Jurkat, Clone E6-1 (cell line): Measurements from ENCODE around the gene PEX16.

ENCODE experiments used
- DNase-seq: peaks from one replicate; pipeline ENCODE4 v3.0.0-alpha.2; 2011; ENCODE audit warnings: low read depth, low spot score
- H3K4me3 ChIP-seq: 2 replicates; pipeline ENCODE4 v1.5.1; 2011; ENCODE audit warnings: mild to moderate bottlenecking, low read length, control low read depth, moderate library complexity

Gene PEX16

GRCh38 chr11:45885921-45886721, 31.6 kb downstream of the PEX16 start:
- H3K4me3 ChIP-seq: peak overlapping the region; percentile 30

GRCh38 chr11:45885274-45885920, 32.3 kb downstream of the PEX16 start, which contains the start of gene MAPK8IP1:
Gene MAPK8IP1, plus strand, starts transcription at chr11:45885651. Its CDS starts 170 bp downstream, at chr11:45885821.
- H3K4me3 ChIP-seq: peak within 1 kb of the TSS; percentile 30
- peak; percentile 37 for DNase-seq

More at GRCh38 chr11:45885921-45886721, 31.6 kb downstream of the PEX16 start:
- DNase-seq: no peak

DNA sequence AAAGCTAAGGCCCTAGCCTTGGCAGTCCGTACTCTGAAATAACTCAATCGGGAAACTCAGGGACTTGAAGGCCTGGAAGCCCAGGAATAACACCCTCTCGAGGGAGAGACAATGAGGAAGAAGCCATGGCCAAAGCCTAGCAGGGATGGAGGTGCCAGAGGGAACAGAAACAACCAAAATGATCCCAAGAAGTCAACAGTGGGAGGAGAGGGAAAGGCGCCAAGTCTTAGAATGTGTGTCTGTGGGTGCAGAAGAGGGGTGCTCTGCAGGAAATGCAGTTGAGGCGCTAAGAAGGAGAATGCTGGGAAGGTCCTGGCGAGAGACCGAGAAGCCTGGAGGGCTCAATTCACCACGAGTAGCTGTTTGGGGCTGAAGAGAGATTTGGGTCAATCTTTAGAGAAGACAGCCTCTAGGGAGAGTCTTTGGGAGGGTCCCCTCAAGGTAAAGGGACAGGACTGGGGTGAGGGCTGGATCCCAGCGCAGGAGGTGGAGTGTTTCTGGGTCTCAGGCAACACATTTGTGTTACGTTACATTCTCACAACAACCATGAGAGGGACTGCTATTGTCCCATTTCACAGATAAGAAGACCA, 33.0 kb downstream of the PEX16 start:
- H3K4me3 ChIP-seq: no peak overlapping the region
- DNase-seq: no peak

DNA sequence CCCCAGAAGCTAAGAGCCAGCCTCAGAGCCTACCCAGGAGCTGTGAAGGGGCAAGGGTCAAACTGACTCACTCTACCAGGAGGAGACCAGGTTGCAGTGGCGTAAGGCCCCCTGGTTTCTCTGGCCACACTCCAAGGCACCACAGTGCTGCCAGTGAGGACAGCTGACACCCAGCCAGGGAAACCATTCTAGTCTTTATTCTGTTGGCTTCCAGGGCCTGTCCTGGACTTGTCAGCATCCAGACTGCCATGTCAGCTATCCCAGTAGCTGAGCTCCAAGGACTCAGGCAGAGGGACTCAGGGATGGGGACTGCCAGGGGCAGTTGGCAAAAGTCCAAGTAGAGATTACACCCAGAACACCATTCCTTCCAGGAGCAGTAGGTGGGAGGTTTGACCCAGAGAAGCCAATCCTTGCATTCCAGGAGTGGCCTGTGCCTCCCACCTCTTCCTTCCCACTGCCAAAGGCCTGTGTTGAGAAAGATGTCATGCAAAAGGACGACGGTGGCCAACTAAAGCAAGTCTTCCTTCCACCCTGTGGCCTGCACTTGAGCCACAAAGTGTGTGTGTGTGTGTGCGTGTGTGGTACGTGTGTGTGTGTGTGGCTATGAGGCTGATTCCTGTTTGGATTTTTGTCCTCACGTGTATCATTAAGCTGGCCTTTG, 35.8 kb downstream of the PEX16 start:
- H3K4me3 ChIP-seq: no peak overlapping the region
- DNase-seq: no peak

- H3K4me3 ChIP-seq: no peak overlapping the region
- DNase-seq: no peak
These were observed 36.7 kb downstream of the PEX16 start for GRCh38 chr11:45880772-45881570.

DNA sequence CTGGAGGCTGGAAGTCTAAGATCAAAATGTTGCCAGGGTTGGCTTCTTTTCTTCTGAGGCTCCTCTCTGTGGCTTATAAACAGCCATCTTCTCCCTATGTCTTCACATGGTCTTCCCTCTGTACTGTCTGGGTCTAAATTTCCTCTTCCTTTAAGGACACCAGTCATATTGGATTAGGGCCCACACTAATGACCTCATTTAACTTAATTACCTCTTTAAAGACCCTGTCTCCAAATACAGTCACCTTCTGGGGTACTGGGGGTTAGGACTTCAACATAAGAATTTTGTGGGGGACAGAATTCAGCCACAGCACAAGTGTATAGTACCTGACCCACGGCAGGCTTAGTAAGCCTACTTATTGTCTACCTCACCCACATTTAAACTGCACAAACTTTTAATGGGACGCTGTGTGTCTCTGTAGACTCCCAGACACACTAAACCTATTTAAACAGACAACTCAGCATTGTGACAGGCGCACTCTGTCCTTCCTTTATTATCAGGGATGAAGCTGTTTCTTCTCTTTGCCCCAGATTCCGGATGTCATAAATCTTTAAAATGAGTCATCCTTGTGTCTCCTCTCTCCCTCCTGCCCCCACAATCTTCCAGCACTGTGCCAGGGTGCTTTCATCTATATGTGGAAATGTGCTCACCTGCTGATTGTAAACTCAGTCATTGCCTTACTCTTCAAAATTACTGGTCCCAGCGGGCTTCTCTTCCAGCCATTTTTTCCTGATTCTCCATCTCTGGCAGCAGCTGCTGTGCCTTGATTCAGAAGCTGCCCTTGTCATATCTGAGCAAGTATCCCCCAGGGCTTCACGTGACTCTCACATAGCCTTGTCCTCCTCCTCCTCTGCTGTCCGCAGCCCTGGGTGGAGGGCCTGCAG, 37.6 kb downstream of the PEX16 start:
- H3K4me3 ChIP-seq: no peak overlapping the region
- no peak for DNase-seq

DNA sequence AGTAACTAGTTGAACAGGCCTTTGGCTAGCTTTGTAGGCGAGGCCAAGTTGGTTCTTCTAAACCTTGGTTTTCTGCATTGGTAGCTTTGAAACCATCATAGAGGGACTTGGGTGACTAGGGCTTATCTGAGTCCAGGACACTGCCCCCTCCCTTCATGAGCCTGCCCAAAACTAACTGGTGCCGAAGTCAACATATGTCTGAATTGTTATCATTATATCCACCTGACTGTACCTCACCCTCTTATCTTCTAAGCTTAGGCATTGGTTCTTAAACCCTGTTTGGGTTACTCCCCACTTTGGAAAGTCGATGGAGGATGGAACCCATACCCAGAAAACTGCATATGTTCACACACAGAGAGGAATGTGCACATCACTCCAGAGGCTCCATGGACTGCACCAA, 39.8 kb downstream of the PEX16 start:
- DNase-seq: no peak
- H3K4me3 ChIP-seq: no peak overlapping the region

DNA sequence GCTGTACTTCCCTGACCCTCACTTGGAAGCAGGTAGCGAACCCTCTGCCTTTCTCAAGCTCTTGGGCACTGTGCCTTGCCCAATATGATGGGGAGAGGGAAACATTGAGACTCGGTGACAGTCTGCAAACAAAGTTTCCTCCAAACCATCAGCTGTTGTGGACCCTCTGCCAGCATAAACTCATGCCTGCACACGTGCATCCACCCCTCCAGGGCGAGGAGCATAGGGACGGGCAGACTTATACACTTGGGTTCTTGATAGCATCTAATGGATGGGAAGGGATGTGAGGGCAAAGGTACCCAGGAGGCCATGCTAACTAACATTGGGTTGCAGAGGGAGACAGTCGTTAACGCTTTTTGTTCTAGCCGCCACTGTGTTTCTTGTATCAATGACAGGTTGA, 40.5 kb downstream of the PEX16 start:
- no peak overlapping the region for H3K4me3 ChIP-seq
- DNase-seq: no peak

DNA sequence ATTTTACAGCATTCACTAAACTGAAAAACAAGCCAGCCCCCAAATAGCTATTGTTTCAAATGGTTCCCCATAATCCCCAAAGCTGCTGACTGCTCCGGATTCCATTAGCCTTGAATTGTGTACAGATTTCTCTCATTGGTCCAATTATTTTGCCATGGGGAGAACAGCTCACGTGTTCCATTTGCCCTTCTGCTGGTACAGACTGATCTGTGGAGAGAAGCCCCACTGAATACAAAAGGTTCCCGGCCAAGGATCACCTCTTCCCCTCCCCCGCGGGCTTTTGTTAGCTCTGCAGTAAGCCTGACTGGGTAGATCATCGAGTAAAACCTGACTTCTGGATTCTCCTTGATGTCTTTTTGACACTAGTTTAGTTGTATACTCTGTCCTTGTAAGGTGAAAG, 41.3 kb downstream of the PEX16 start:
- H3K4me3 ChIP-seq: no peak overlapping the region
- DNase-seq: no peak

- DNase-seq: peak; percentile 4
- H3K4me3 ChIP-seq: no peak overlapping the region
These were observed 44.9 kb downstream of the PEX16 start for GRCh38 chr11:45872651-45873356.

GRCh38 chr11:45871638-45872037, 46.0 kb downstream of the PEX16 start:
- DNase-seq: no peak

GRCh38 chr11:45870706-45871105, 47.0 kb downstream of the PEX16 start:
- no peak for DNase-seq

More at GRCh38 chr11:45871638-45872037, 46.0 kb downstream of the PEX16 start:
- no peak overlapping the region for H3K4me3 ChIP-seq

DNA sequence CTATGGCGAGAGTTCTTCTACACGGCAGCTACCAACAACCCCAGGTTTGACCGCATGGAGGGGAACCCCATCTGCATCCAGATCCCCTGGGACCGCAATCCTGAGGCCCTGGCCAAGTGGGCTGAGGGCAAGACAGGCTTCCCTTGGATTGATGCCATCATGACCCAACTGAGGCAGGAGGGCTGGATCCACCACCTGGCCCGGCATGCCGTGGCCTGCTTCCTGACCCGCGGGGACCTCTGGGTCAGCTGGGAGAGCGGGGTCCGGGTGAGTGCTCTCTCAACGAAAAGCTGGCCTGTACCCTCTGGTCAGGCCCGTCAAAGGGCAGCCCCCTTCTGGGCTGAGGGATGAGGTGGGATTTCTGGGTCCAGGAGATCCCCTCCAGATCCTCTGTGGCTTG, 48.1 kb downstream of the PEX16 start:
- H3K4me3 ChIP-seq: no peak overlapping the region
- no peak for DNase-seq

More at GRCh38 chr11:45870706-45871105, 47.0 kb downstream of the PEX16 start:
- no peak overlapping the region for H3K4me3 ChIP-seq

DNA sequence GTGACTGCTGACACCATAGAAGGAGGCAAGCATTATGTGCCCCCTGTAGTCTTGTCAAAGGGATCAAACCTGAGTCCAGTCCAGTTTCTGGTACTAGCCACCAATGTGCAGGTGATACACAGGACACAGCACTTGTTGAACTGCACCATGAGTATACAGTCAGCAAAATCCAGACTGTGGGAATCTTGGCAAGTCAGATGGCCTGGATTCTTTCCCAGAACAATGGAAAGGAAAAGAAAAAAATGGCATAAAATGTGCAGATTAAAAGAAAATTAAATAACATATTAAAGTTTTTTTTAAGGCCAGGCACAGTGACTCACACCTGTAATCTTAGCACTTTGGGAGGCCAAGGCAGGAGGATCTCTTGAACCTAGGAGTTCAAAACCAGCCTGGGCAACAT, 53.6 kb downstream of the PEX16 start:
- H3K4me3 ChIP-seq: no peak overlapping the region
- no peak for DNase-seq

DNA sequence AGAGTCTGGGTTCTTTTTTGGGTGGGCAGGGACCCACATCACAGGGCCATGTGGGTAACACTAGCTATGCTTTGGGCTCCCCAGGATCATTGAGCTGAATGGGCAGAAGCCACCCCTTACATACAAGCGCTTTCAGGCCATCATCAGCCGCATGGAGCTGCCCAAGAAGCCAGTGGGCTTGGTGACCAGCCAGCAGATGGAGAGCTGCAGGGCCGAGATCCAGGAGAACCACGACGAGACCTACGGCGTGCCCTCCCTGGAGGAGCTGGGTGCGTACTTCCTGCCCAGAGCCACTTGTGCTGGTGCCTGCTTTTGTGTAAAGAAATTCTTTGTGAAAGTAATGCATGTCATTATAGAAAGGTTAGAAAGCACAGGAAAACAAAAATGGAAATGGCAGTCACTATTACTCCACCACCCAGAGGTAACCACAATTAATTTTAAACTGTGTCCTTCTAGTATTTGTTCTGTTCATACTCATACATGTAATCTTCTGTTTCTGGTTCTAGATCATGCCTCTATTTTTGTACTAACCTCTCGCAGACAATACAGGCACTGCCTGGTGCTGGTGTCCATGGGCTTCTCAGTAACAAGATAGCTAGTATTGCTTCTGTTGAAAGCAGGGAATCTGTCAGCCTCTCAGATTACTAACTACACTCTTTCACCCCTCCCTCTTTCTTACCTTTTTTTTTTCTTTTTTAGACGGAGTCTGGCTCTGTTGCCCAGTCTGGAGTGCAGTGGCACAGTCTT, 56.7 kb downstream of the PEX16 start:
- H3K4me3 ChIP-seq: no peak overlapping the region
- no peak for DNase-seq

DNA sequence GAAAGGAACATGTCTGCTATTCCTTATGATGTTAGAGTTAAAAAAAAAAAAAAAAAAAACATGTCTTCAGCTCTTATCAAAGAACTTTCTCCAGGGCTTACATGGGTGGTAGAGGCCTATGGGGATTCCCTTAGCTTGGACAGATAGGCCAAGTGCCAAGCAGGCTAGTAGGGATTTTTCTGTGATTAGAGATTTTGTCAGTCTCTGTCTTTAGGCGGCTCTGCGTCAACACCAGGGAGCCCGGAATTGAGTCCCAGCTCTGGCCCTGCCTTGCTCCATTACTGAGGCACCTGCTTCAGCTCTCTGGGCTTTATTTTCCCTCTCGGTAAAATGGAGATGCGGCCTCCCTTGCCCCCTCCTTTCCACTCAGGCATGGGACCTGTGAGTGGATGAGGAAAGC, 57.3 kb downstream of the PEX16 start:
- no peak overlapping the region for H3K4me3 ChIP-seq

More for the DNA sequence above, 57.3 kb downstream of the PEX16 start:
- no peak for DNase-seq
